Right lung (tissue), 5 donors: ENCODE results near the gene ATP13A2. TPM values are rescaled to one million over a fixed set of nuclear protein-coding genes. Genes with fewer than 3 reads are reported as not detected.

Experiments used
- DNase-seq, 2 donors: peaks; one replicate each; pipeline ENCODE4 v3.0.0-alpha.2; 2013
- polyA plus RNA-seq, 5 donors: library from polyadenylated mRNA; unstranded; fragments of 120-200 nt; gene quantifications; one replicate each; pipeline versions ENCODE4 v1.2.1 to v1.2.3, GENCODE V29; 2013; ENCODE audit warnings: inconsistent platforms in 1 of 5, low replicate concordance in 1 of 5; ENCODE audit not compliant: insufficient read length in 5 of 5, insufficient read depth in 1 of 5

ATP13A2 gene
- polyA plus RNA-seq, 5 donors = 22.4 to 44.9 (median 32.9) TPM

GRCh38 chr1:17004466-17005364, 7.0 kb downstream of the ATP13A2 start:
- DNase-seq = no peak

GRCh38 chr1:17002524-17002902, 9.2 kb downstream of the ATP13A2 start:
- no peak for DNase-seq

GRCh38 chr1:17001760-17002523, 9.8 kb downstream of the ATP13A2 start:
- no peak for DNase-seq

GRCh38 chr1:16999863-17000262, 11.9 kb downstream of the ATP13A2 start:
- DNase-seq = no peak

- DNase-seq = no peak
Observed at GRCh38 chr1:16998589-16998988, 13.1 kb downstream of the ATP13A2 start.

GRCh38 chr1:16996845-16997244, 14.9 kb downstream of the ATP13A2 start:
- no peak for DNase-seq

DNA sequence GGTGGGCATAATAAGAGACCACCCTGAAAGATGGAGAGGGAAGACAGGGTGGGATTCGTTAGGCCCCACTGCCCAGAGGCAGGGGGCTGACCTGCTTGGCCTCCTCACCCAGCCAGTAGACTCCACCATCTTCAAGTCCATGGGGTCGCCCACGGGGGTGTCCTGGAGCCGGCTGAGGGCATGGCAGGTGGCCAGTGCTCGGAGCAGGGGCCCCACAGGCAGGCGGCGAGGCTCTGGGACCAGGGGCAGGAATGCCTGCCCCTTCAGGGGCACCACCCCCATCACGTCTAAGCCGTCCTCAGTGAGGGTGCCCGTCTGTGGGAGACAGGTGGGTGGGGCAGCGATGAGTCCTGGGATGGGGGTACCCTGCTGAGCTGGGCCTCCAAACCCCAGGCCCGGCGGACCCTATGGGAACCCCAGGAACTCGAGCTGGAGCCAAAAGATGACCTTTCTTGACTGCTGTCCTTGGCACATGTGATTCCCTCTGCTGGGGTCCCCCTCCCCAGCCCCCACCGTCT, 18.1 kb downstream of the ATP13A2 start:
- no peak for DNase-seq

- DNase-seq = no peak
Observed at GRCh38 chr1:16992675-16993074, 19.1 kb downstream of the ATP13A2 start.

GRCh38 chr1:16992102-16992501, 19.6 kb downstream of the ATP13A2 start:
- no peak for DNase-seq

DNA sequence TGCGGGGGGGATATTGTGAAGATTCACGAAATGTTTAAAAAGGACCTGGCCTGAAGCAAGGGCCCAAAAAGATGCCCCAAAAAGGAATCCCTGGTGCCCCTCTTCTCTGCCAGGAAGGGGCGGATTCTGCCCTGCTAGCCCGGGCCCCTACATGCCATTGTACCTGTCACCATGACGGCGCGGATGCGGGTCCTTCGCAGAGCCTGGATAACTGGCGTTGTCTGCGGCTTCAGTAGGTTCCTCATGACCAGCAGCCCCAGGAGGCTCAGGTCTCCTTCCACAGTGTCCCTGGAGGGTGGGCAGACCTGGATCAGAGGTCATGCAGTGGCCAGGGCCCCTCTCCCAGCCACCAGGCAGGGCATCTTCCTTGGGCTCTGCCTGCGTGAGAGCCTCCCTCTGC, 20.2 kb downstream of the ATP13A2 start:
- DNase-seq = no peak

DNA sequence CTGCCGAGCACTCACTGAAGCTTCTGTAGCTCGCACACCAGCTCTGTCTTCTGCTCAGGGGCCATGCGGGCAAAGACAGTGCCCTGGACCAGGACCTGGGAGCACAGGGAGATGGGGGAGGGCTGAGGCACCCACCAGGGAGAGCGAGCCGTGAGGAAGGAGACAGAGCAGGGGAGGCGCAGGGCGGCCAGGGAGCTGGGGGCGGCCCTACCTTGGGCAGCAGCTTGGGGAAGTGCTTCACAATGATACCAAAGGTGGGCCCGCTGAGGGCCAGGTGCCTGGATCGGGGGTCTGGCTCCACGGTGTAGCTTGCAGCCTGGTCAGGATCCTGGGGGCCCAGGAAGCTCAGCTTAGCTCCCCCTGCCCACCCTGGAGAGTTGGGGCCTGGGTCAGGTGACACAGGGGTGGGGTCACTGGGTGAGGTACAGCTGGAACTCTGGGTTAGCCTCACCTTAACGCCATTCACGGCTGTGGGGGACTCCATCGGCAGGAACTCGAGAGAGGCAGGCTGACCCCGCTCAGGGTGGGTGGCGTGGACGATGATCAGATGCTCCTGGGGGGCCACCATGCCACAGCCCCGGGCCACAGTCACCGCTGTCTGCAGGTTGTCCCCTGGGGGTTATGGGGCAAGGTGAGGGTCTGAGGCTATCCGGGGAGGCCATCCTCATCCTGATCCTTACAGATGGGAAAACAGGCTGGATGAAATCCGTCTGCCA, 21.9 kb downstream of the ATP13A2 start:
- no peak for DNase-seq

GRCh38 chr1:16988210-16988609, 23.5 kb downstream of the ATP13A2 start:
- no peak for DNase-seq

DNA sequence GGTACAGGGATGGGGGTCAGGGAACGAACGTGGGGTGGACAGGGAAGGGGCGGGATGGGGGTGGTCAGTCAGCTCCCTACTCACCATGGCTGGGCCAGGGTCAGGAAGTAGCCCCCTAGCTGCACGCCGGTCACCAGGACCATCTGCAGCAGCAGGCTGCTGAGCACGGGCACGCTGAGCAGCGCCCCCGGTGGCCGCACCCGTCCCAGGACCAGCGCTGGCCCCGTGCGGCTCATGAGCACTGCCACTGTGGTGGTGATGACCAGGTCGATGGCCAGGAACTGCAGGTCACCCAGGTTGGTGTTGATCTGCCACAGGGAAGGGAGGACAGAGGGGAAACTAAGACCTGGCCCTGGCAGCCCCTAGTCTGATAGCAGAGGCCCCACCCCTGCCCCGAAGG, 24.8 kb downstream of the ATP13A2 start:
- DNase-seq = no peak

- DNase-seq = no peak
Observed at GRCh38 chr1:16986560-16986959, 25.2 kb downstream of the ATP13A2 start.

- no peak for DNase-seq
Observed at GRCh38 chr1:16986113-16986512, 25.6 kb downstream of the ATP13A2 start.

DNA sequence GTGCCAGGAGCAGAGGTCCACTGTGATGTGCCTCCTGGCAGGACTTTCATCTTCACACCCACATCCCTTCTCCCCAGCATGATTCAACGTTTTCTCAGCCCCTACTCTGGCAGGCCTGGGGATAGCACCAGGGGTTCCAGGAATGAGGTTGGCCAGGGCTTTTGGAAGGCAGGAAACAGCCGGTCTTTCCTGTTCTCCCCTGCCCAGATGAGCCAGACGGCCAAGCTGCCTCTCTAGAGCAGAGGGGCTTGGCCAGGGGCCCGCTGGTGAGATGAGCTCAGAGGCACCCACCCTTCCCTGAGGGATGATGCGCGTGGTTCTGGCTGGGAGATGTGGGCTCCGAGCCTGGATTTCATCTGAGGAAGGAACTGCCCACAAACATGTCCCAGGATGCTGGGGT, 27.0 kb downstream of the ATP13A2 start:
- peak in 1 of 2 donors; percentile 54 for DNase-seq

GRCh38 chr1:16983649-16984048, 28.1 kb downstream of the ATP13A2 start:
- DNase-seq = no peak

GRCh38 chr1:16982902-16983301, 28.8 kb downstream of the ATP13A2 start:
- no peak for DNase-seq

DNA sequence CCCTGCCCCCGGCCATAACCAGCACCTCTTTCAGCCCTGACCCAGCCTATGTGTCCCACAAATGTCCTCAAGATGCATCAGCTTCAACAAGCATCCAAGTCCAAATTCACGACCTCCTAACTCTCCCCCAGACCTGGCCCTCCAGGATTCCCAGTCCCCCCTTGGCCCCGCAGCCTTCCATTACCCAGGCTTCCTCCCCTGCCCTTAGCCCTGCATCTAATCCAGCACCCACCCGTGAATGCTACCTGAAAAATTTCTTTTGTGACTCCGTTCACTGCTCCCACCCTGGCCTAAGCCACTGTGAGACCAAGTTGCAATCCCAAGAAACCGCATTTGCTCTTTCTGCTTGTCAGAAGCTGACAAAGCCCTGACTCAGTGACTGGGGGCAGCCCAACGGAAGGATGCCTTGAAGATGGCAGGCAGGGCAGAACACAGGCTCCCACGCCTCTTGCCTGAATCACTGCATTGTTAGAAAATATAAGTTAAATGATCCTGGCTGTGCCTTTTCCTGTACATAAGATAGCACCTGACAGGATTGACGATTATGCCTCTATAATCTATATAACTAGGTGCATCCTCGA, 30.4 kb downstream of the ATP13A2 start:
- DNase-seq = no peak

DNA sequence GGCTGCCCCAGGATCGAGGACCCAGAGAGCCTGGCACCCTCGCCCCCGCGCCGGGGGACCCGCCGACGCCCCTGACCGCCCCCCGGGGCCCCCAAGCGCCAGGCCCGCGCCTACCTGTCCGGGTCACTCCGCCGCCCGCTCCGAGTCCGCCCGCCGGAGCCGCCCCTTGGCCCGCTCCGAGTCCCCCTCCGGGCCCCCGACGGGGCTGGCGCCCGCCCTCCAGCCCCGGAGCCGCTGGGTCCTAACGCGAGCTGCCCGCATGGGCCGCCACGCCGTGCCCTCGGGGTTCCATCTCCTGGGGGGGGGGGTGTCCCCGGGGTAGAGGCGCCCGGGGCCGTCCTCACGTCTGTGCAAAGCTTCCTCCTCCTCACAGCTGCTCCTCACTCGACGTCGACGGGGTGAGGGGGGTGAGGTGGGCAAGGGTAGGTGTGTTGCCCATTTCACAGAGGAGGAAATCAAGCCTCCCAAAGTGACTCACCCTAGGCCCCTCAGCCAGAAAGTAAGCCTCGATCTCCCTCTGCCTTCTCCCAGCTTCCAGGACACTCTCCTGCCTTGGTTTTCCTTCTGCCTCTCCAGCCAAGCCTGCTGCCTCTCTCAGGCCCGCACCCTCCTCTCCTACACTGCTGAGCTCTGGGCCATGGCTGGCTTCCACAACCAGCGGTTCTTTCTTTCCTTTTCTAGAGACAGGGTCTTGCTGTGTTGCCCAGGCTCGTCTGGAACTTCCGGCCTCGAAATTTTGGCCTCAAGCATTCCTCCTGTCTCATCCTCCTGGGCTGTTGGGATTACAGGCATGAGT, 31.1 kb downstream of the ATP13A2 start, which contains the start of gene MFAP2:
MFAP2 (minus strand) TSS at position 148 of the 796 bp plus-strand sequence. CDS start 2,347 bp downstream, outside the sequence.
- peak in 1 of 2 donors; percentile 47 for DNase-seq
